Measurements from ENCODE around the gene RPL10. TPM values are rescaled to one million over a fixed set of nuclear protein-coding genes. Genes with fewer than 3 reads are reported as not detected.

The RPL10 gene
- total and polyA plus RNA-seq, 2 of the 13 experiments (the other 11 are each of a cell fraction or from before 2014, with no cell fraction given) = 2,381 to 4,713 TPM

DNA sequence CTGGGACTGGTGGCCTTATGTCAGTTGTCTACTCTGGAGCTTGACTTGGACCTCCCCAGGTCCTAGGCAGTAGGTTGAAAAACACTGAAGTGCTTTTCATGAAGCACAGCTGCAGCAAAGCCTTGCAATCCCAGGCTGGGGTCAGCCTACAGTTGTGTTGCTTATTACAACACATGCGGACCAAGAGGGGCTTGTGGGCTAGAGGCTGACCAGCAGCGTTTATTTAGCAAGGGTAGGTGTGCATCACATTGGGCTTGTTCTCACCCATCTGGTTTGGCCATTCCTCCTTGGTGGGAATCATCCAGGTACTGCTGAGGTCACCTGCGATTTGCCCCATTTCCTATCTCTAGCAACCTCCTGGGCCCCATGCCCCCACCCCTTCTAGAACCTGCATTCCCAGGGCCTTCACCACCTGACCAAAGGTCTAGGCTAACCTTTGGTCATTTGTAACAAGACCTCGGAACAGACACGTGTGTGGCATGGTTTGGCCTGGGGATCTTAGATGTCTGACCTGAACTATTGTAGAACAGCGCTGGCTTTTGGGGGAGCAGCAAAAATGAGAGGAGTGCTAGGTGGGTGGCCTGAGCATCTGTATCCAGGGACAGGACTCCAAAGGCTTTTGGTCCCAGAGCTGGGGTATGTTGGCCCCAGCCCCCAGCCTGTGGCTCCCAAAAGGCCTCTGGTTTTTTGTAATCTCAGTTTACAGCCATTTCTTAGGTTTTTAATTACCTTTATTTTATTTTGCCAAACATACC, 3.0 kb downstream of the RPL10 start (continued):
- TF ChIP-seq GATA4 (IDR thresholded peaks at IDR 0.05; ENCODE audit: borderline replicate concordance, low read depth) (peak; percentile 34; the same call in 1 of the 2 replicates), STAT5B (CRISPR knock-in tag; IDR thresholded peaks at IDR 0.05) (no peak), ZNF879 (CRISPR knock-in tag; IDR thresholded peaks at IDR 0.05) (no peak), ATM (IDR thresholded peaks at IDR 0.05; ENCODE audit: borderline replicate concordance) (no peak), MAFK (conservative IDR thresholded peaks at IDR 0.05 in 1 of 2, IDR thresholded peaks at IDR 0.05 in 1 of 2; ENCODE audit: low read length in 2 of 2) (no peak), MTA3 (CRISPR knock-in tag; IDR thresholded peaks at IDR 0.05) (no peak), IRF2 (CRISPR knock-in tag; IDR thresholded peaks at IDR 0.05) (0 out of 2 replicates have a peak, but pooled peaks have one; percentile 29), JUNB (CRISPR knock-in tag; IDR thresholded peaks at IDR 0.05; ENCODE audit: borderline replicate concordance) (no peak), ZNF558 (CRISPR knock-in tag; IDR thresholded peaks at IDR 0.05; ENCODE audit: borderline replicate concordance) (no peak), SALL1 (CRISPR knock-in tag; IDR thresholded peaks at IDR 0.05) (0 out of 2 replicates have a peak, but pooled peaks have one; percentile 39), DPF2 (CRISPR knock-in tag; IDR thresholded peaks at IDR 0.05; ENCODE audit: borderline replicate concordance, low read depth) (no peak), ARNTL (CRISPR knock-in tag; IDR thresholded peaks at IDR 0.05) (peak; percentile 69)
- TF ChIP-seq, protein P1, sequence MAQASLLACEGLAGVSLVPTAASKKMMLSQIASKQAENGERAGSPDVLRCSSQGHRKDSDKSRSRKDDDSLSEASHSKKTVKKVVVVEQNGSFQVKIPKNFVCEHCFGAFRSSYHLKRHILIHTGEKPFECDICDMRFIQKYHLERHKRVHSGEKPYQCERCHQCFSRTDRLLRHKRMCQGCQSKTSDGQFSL (CRISPR knock-in tag; IDR thresholded peaks at IDR 0.05) = no peak
- TF ChIP-seq, protein P2, sequence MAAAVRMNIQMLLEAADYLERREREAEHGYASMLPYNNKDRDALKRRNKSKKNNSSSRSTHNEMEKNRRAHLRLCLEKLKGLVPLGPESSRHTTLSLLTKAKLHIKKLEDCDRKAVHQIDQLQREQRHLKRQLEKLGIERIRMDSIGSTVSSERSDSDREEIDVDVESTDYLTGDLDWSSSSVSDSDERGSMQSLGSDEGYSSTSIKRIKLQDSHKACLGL (CRISPR knock-in tag; IDR thresholded peaks at IDR 0.05) = no peak

All from HepG2 (cell line).